Activated CD4-positive, CD25-positive, alpha-beta regulatory T cell treated with anti-CD3 and anti-CD28 coated beads, Interleukin-2, amount 50 U/mL, for 16 hours (primary cell): Measurements from ENCODE around the gene NELL1.

ENCODE experiments used
- DNase-seq: peaks from one replicate; pipeline ENCODE4 v3.0.0-alpha.2; 2020; ENCODE audit warnings: low read depth, low spot score

NELL1 gene

DNA sequence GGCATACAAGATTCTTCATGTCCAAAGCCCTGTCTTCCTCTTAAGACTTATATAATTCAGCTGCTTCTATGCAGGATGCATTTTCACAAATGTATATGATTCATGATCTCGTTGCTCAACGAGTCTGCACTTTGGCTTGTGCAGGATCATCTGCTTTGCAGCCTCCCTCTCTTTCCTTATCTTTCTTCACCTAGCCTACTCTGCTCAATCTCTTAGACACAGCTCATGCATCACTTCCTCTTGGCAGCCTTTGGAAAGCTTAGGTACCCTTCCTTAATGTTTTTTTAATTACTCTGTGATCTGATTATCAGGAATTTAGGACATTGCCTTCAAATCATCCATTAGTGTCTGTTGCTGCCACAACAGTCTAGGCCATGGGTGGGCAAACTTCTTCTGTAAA is 673.8 kb downstream of the NELL1 start:
- DNase-seq = no peak

DNA sequence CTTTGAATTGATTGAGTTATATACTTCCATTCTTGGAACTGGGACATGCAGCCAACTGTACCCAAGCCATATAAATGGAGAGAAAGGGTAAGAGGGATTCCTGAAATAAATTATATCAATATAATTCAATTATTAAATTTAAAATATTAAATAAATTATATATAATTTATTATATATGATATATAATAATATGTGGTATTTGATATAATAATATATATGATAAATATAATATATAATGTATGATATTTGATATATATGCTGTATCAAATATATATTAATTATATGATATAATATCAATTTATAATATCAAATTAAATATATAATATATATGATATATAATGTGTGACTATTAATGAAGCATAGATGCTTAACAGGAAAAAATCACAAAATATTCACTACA is 677.0 kb downstream of the NELL1 start:
- DNase-seq = no peak

DNA sequence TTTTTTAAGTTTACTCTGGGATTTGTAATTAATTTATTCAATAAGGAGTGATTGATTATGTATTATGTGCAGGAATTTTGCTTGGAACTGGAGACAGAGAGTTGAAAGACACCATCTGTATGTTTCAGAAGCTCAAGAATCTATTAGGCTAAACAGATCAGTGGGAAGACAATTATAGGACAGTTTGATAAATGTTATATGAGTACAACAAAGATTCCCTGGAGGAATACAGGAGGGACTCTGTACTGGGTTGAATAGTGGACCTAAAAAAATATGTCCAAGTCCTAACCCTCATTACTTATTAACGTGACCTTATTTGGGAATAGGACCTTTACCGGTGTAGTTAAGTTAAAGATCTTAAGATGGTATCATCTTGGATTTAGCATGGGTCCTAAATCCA is 681.2 kb downstream of the NELL1 start:
- no peak for DNase-seq

DNA sequence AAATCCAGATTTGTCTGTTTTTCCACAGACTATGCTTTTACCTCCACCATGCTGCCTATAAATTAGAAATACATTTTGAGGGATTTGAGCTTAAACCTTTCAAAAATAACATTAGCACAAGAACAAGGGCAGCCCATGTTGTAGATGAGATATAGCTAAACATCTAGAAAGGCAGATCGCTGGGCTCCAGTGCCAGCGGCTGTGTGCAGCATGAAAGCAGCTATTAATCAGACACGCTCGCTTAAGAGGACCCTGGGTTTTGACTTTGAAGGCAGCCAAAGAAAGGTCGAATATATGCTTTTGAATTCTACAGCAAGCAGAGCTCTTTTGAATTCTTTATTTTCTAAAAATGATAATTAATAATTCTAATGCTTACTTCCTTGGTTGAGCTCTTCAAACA is 684.0 kb downstream of the NELL1 start:
- DNase-seq = no peak

DNA sequence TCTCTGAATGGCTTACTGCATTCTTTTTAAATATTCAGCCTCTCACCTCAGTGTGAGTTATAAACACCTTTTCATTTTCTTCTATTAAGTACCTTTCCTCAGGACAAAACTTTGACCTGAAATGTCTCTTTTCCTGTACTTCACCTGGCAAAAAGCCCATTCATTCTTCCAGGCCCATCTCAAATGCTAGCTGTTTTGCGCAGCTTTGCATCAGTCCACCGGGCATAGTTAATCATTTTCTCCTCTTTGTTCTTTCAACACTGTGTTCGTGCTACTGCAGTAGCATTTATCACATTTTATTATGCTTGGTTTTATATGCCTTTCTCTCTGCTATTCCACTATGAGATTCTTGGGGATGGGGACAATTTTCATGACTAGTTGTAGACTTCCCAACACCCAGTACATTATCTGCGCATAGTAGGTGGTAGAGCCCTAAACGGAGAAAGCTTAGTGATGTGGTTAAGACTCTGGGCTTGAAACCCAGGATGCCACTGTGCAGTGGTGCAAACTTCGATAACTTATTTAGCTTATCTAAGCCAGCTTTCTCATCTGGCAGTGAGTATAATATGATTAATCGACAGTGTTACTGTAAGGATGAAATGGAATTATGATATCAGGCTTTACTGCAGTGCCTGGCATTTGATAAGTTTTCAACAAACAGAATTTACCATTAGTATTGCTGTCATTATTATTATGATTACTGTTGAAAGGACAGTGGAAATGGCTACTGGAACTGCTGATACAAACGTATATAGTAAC is 695.7 kb downstream of the NELL1 start:
- no peak for DNase-seq

DNA sequence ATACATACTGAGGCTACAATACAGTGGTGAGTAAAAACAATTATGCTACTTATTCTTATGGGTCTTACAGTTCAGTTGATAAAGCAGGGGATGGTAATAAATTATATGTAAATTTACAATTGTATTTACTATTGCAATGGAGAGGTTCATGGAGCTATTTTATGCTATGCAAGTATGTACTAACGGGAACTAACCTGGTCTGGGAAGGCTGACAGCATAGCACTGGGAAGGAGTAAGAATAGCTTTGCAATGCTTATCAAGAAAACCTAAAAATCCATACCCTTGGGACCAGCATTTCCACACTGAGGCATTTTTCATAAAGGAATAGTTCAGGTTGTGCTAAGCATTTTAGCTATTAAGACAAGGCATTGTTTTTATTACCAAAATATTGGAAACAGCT is 700.6 kb downstream of the NELL1 start:
- no peak for DNase-seq

DNA sequence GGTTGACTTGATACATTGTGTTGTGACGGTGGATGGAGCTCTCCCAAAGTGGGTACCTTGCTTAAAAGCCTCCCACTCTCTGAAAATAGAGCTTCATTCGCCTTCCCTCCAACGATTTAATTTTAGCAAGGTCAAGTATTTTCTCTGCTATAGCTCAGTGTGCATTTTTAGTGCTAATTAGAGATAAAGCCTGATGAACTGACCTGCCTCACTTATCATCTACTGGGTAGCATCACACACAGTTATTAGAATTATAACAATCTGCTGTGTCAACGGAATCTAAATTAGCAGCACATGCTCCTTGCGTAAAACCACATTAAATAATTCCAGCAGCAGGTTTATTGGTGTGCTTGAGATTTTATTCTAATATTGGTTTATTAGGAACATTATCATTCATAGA is 701.7 kb downstream of the NELL1 start:
- DNase-seq = no peak

DNA sequence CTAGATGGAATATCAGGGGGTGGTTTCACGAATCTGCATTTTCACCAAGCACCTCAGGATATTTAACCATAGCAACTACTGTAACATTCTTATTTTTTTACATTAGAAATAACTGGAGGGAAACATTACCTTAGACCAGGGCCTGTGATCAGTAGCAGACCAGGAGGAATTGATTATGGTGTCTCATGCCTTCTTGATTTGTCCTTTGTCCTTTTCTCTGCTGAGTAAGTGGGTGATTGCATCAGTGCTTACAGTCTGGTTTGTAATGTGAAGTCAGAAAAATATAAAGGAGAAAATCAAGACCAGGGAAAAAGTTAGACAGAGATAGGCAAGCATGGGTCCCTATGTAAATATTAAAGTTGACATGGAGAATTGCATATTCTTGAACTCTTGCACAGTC is 703.3 kb downstream of the NELL1 start:
- no peak for DNase-seq

DNA sequence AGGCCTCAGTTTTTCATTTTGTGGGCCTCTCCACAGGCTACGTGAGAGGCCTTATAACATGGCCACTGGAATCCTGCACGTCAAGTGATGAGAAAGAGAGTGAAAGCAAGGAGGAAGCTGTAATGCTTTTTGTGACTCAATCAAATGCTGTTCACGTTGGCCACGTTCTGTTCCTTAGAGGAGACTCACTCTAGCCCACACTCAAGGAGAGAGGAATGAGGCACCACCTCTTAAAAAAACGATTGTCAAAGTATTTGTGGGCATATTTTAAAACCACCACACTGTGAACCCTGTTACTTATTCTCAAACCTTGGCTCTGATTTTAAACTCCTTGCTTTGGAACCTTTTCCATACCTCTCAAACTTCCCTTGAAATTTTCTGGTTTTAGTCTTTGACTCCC is 705.0 kb downstream of the NELL1 start:
- DNase-seq = no peak

DNA sequence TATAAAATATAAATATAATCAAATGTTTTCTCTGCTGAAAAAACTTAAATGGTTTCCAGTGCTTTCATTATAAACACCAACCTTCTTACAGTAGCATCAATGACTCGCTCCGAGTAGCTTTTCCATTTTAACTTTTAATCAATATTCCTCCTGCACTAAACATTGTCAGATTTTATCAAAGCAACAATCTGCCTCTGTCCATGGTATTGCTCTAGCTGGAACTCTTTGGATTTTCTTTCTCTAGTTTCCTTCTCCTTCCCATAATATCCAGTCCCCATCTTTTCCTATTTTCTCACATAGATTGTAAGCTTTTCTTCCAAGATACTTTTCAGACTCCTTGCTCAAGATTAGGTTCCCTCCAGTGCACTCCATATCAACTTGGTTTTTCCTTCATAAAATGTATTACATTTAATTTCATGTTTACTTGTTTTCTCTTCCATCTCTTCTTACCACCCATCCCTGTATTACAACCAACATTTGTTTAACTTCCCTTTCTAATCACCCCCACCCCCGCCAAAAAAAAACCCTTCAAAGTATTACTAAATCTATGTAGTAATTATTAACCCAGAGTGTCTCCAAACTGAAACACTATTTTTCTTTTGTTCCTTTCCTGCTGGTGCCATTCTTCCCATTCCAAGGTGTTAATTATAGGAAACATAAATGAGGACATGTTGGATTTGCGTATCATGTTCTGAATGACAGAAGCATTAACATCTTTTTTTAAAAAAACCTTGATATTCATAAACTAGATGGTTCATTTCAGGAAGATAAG is 716.5 kb downstream of the NELL1 start:
- no peak for DNase-seq

DNA sequence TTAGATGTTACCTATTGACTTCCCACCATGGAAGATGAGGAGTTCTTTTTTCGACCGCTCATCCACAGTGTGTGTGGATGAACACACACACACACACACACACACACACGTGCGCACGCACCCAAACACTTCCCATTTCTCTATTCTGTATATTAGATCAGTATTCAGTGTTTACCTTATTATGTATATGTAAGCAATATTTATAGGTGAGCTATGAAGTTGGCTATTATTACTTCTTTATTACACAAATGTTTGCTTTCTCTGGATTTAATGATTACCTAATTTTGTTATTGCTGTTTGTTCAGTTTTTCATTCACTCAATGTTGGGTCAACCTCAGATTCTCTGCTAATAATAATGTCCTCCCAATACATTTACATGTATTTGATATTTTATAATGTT is 721.0 kb downstream of the NELL1 start:
- no peak for DNase-seq

DNA sequence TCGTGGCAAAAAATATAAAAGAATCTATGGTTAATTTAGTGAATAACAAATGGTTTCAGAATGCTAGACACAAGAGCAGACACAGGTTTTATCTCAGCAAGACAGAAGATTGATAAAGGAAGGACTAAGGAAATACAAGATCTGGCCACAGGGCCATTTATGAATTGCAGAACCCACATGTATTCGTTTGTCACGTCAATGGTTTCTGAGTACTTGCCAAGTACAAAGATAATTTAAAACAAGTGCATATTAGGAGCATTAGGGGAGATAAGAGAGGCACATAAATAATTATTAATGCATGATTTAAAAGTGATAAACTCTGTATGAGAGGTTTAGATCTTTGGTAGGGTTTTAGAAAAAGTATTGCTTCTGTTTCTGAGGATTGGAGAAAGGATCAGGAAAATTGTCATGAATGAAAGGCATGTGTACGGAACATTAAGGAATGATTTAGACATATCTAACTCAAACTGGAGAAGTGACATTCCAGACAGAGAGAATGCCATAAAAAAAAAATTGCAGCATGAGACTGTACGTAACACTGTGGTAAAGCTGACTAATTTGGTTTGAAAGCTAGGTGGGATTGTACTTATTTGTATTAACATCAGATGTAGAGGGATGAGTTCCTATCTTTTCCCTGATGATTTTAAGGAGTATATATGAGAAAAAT is 727.1 kb downstream of the NELL1 start:
- no peak for DNase-seq

DNA sequence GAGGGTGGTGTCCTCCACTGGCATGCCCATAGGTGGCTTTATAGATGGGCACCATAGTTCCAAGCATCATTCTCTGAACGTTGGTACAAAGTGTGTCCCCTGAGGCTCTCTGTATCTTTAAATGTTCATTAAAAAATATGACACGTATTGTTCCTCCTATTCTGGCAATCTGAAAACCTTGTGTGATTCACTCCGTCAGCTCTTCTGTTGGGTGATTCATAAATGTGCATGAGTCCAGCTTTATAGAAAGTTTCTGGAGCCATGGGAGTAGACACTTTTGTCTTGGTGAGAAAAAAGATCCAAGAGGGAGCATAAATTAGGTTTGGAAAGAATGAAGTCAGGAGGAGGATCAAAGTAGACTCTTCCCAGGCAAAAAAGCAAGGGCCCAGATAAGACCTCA is 728.8 kb downstream of the NELL1 start:
- no peak for DNase-seq

DNA sequence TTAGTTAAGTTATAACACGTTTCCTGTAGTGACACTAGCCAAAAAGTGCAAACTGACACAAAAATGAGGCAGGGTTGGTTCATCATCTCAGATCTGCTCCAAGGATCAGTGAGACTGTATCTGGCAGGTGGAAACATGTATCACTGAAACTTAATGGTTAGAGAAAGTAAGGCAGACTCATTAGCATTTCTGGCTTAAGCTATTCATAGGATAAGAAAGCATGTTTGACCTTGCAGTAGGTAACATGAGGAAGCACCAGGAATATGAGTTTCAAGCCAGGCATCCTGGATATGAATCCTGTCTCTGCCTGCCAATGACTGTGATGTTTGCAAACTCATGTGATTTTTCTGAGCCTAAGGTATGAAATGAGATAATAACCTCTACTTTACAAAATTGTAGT is 732.1 kb downstream of the NELL1 start:
- DNase-seq = no peak

DNA sequence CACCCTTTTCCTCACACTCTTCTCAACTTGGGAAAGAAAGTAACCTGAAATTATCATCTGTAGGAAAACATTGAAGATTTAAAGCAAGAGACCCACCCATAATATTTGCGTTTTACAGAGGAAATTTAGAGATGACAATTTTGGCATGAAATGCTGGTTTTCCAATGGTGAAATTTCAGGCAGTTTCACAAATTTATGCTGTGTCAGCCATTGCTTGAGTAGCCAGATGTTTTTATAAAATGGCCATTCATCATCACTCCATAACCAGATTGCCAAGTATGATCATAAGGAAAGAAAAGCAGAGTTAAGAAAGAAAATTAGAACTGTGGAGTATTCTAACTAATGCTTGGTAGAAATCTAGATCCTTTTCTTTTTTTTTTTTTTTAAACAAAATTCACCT is 732.9 kb downstream of the NELL1 start:
- no peak for DNase-seq

DNA sequence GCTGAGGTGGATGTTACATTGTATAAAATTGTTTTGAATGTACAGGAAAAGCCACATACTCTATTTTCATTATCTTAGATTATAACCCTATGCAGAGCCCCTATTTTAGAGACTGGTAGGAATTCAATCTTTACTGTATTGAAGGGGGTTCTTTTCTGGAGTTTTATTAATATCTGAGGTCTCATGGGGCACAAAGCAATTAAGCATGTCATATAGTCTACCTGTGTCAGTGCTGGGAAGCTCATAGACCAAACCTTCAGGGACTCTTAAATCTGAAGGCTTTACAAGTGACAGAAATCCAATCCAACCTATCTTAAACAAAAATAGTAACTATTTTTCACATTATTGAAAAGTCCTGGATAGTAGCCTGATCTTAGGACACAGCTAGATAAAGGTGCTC is 733.7 kb downstream of the NELL1 start:
- no peak for DNase-seq

DNA sequence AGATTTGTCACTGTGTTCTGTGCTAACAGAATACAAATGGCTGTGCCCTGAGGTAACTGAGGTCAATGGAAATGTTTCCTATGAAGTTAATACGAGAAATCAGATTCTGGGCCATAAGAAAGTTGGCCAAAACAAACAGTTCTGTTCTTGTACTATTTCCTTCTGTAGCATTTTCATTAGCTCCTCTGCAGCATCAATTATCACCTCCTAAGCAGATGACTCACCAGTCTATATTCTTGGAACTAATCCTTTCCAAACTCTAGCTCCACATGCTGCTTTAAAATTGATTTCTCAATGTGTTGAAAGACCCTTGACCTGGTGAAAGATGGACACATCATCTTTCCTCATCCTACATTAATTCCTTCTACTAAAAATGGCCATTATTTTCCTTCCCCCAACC is 736.0 kb downstream of the NELL1 start:
- DNase-seq = no peak

DNA sequence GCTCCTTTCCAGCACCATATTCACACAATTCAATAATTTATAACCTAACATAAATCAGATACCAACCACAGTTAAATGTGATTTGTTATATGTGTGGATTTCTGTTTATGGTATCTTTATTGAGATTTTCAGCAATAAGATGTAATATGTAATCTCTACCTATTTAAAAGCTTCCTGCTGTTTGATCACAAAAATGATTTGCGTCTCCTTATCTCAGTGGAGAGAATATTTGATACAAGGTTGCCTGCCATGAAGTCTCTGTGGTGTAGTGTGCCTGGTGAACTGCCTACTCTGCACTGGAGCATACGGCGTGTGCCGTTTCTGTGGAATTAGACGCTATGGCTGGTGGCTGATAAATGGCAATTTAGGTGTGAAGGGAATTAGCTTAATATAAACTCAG is 741.1 kb downstream of the NELL1 start:
- DNase-seq = no peak

DNA sequence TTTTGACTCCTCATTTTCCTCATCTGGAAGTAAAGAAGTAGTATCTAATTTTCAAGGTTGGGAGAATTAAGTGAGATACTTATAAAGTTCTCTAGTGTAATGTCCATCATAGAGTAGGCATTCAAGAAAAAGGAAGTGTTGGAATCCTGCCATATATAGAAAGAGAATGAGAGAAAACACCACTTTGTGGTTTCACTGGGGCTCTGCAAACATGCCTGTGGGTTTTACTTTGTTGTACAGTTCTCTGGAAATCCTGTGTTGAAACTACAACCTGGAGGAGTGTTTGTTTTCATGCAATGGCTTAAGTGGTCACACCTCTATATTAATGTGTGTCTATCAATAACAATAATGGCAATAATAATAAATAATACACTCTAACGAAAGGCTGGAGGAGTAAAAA is 741.7 kb downstream of the NELL1 start:
- no peak for DNase-seq

DNA sequence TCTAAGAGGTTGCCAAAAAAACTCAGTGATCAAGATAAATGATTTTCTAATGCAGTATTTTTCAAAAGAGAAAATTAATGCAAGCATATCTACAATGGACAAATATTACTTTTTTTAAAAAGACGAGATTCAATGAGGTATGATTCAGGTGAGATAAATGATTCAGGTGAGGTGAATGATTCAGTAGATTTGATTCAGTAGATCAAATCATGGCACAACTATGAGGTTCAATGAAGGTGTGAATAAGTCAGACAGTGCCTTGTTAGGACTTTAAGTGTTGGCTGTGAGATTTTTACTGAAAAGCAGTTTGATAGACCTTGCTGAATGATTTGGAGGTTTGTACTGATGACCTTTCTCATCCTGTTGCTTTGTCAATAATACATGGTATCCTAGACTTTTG is 742.2 kb downstream of the NELL1 start:
- DNase-seq = no peak

DNA sequence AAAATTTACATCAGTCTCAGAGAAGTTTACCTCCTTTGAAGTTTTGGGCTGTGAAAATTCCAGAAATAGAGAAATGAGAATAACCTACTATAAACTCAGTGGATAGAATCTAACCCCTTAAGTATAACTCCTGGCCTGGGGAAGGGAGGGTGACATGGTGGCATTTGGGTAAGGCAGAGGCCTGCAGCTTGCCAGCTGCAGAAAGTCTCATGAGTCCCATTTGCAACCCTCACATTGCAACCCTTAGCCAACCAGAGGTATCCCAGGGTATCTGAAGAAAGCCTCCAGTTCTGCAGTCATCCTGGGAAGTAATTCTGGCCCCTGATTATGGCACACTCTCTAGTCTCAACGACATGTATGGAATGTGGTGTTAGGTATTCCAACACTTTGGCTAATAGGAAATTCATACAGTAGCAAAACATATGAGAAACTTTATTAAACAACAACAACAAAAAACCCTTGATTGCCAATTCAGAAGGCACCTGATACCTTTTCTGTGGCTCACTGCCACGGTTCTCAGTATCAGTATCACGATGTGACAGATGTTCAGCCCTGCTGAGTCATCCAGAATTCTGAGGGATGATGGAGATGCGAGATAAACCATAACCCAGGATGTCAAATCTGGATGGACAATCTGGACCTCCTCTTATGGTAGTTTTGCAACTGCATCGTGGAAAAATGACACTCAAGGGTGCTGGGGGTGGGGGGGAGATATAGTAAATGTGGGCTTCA is 743.4 kb downstream of the NELL1 start:
- DNase-seq = no peak

DNA sequence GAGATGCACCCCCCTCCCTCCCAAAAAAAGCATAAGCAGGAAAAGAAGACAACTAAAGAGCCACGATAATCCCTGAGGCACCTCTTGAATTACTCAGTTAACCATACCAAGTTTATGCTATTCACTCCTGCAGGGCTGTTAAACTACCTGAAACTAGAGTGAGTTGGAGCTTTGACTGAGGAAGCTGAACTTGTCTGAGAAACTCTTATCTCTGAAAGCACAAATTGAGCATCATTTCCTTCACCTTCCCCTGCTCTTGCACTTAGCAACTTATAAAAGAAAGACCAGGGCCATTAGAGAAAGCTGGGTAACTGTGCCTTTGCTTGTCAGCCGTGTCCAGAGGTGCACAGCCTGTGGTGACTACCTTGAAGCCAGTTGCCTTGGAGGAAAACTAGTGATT is 745.6 kb downstream of the NELL1 start:
- no peak for DNase-seq
